Smooth muscle cell (in vitro differentiated cells): ENCODE results near the gene B4GALNT3. TPM values are rescaled to one million over a fixed set of nuclear protein-coding genes. Genes with fewer than 3 reads are reported as not detected.

Source experiments
- DNase-seq: peaks from one replicate; lab custom pipeline; 2025; ENCODE audit not compliant: unreplicated experiment; lab: John Stamatoyannopoulos, UW
- H2AFZ ChIP-seq: fragments of 200-600 bp; sonication (generic); 2 replicates; pipeline ENCODE4 v1.6.0; 2016; ENCODE audit warnings: antibody characterized with exemption, low read depth, mild to moderate bottlenecking
- H3F3A ChIP-seq: fragments of 200-600 bp; sonication (generic); 2 replicates; pipeline ENCODE4 v1.6.0; 2017; ENCODE audit warnings: antibody characterized with exemption, low read depth
- H3K27ac ChIP-seq: fragments of 200-600 bp; sonication (generic); 2 replicates; pipeline ENCODE4 v1.5.1; 2016; ENCODE audit warnings: low read depth, mild to moderate bottlenecking
- H3K27me3 ChIP-seq: fragments of 200-600 bp; sonication (generic); 2 replicates; pipeline ENCODE4 v1.6.1; 2016; ENCODE audit warnings: low read depth, mild to moderate bottlenecking
- H3K36me3 ChIP-seq: fragments of 200-600 bp; sonication (generic); 2 replicates; pipeline ENCODE4 v1.5.1; 2016; ENCODE audit warnings: low read depth
- H3K4me1 ChIP-seq: fragments of 200-600 bp; sonication (generic); 2 replicates; pipeline ENCODE4 v1.5.1; 2016; ENCODE audit warnings: low read depth
- H3K4me2 ChIP-seq: fragments of 200-600 bp; sonication (generic); 2 replicates; pipeline ENCODE4 v1.6.0; 2016; ENCODE audit warnings: mild to moderate bottlenecking
- H3K4me3 ChIP-seq: fragments of 200-600 bp; sonication (generic); 2 replicates; pipeline ENCODE4 v1.5.1; 2016; ENCODE audit warnings: mild to moderate bottlenecking
- H3K79me2 ChIP-seq: fragments of 200-600 bp; sonication (generic); 2 replicates; pipeline ENCODE4 v1.6.0; 2016; ENCODE audit warnings: low read depth, mild to moderate bottlenecking
- H3K9ac ChIP-seq: fragments of 200-600 bp; sonication (generic); 2 replicates; pipeline ENCODE4 v1.6.0; 2016; ENCODE audit warnings: low read depth
- H3K9me3 ChIP-seq: fragments of 200-600 bp; sonication (generic); replicated peaks from 2 replicates; pipeline ENCODE4 v1.5.1; 2016; ENCODE audit warnings: low read depth
- H4K20me1 ChIP-seq: fragments of 200-600 bp; sonication (generic); 2 replicates; pipeline ENCODE4 v1.6.0; 2016; ENCODE audit warnings: low read depth
- CTCF ChIP-seq: fragments of 200-600 bp; sonication (generic); IDR thresholded peaks from 2 replicates; pipeline ENCODE4 v1.5.1; 2017; ENCODE audit warnings: borderline replicate concordance, mild to moderate bottlenecking, antibody characterized with exemption; ENCODE audit not compliant: insufficient read depth, poor library complexity, severe bottlenecking
- WGBS: methylation state at CpG from one replicate; pipeline ENCODE4 v1.1.7; 2016; ENCODE audit warnings: low lambda C conversion rate; 5-methylcytosine and 5-hydroxymethylcytosine counted together
- polyA plus RNA-seq: library from polyadenylated mRNA; unstranded; fragments of >200 nt; fragmentation: Nextera tagmentation; extraction: Ambion mirVana; gene quantifications from 2 replicates; pipeline ENCODE4 v1.2.1, GENCODE V29; 2016
- total RNA-seq: library from RNA; depleted of rRNA; stranded (reverse); fragments of >200 nt; gene quantifications from 2 replicates; pipeline ENCODE4 v1.2.3, GENCODE V29; 2014

Gene B4GALNT3
- total and polyA plus RNA-seq, 2 experiments from 2014 or later, result 5.1 to 5.7 TPM

- Histone ChIP-seq H3F3A (no peaks in the 10 kb centered on the region), H3K27ac (no peak overlapping the region), H3K4me1 (no peaks in the 10 kb centered on the region), H3K9me3 (no peaks in the 10 kb centered on the region), H3K4me3 (no peak overlapping the region), H2AFZ (no peak overlapping the region), H3K27me3 (no peaks in the 10 kb centered on the region), H4K20me1 (no peaks in the 10 kb centered on the region), H3K4me2 (no peak overlapping the region), H3K9ac (no peak overlapping the region), H3K79me2 (no peaks in the 10 kb centered on the region), H3K36me3 (no peaks in the 10 kb centered on the region)
- TF ChIP-seq CTCF, result no peak
- 83% methylated on average over 13 of the region's 13 CpGs for WGBS
- DNase-seq, result no peak
Observed at GRCh38 chr12:597926-598568, 138.3 kb downstream of the B4GALNT3 start.

- H3K79me2 ChIP-seq, result no peaks in the 10 kb centered on the region
- no peak overlapping the region for H2AFZ ChIP-seq
- H3F3A ChIP-seq, result no peaks in the 10 kb centered on the region
- no peak overlapping the region for H3K4me2 ChIP-seq
- no peaks in the 10 kb centered on the region for H3K27me3 ChIP-seq
- H3K4me1 ChIP-seq, result no peaks in the 10 kb centered on the region
- H3K36me3 ChIP-seq, result no peaks in the 10 kb centered on the region
- no peak overlapping the region for H3K4me3 ChIP-seq
- no peak overlapping the region for H3K9ac ChIP-seq
- DNase-seq, result no peak
- H3K9me3 ChIP-seq, result no peaks in the 10 kb centered on the region
- TF ChIP-seq CTCF, result no peak
- WGBS, result 89% methylated on average over 13 of the region's 13 CpGs
- H4K20me1 ChIP-seq, result no peaks in the 10 kb centered on the region
- H3K27ac ChIP-seq, result no peak overlapping the region
Observed at GRCh38 chr12:599756-600155, 140.0 kb downstream of the B4GALNT3 start.

- no peak for TF ChIP-seq CTCF
- no peak overlapping the region for H3K4me3 ChIP-seq
- no peaks in the 10 kb centered on the region for H3K27me3 ChIP-seq
- H3K27ac ChIP-seq, result no peak overlapping the region
- no peak overlapping the region for H3K9ac ChIP-seq
- no peaks in the 10 kb centered on the region for H3K79me2 ChIP-seq
- H3K9me3 ChIP-seq, result no peaks in the 10 kb centered on the region
- no peaks in the 10 kb centered on the region for H4K20me1 ChIP-seq
- no peak overlapping the region for H3K4me2 ChIP-seq
- 81% methylated on average over 7 of the region's 7 CpGs for WGBS
- no peaks in the 10 kb centered on the region for H3K36me3 ChIP-seq
- no peak overlapping the region for H2AFZ ChIP-seq
- DNase-seq, result no peak
- H3F3A ChIP-seq, result no peaks in the 10 kb centered on the region
- H3K4me1 ChIP-seq, result no peaks in the 10 kb centered on the region
Observed at GRCh38 chr12:601976-602699, 142.4 kb downstream of the B4GALNT3 start.

- Histone ChIP-seq H3K36me3 (no peaks in the 10 kb centered on the region), H3F3A (no peaks in the 10 kb centered on the region), H3K27me3 (no peaks in the 10 kb centered on the region), H3K79me2 (no peaks in the 10 kb centered on the region), H3K4me2 (no peak overlapping the region), H3K9me3 (no peaks in the 10 kb centered on the region), H3K9ac (no peak overlapping the region), H4K20me1 (no peaks in the 10 kb centered on the region), H3K27ac (no peak overlapping the region), H3K4me3 (no peak overlapping the region), H3K4me1 (no peaks in the 10 kb centered on the region), H2AFZ (no peak overlapping the region)
- no peak for DNase-seq
- TF ChIP-seq CTCF, result no peak
Observed at GRCh38 chr12:602700-603068, 142.9 kb downstream of the B4GALNT3 start.
